ELF-1 (cell line): ENCODE results near the gene KDM5A.
"Not testable (repeated sequence)": the region's sequence is repeated elsewhere in the genome, so short reads cannot be mapped to it uniquely, and the experiment has no call there.

Source experiments
- DNase-seq: peaks from one replicate; pipeline ENCODE4 v3.0.0-alpha.2; 2016; ENCODE audit warnings: low read depth, low spot score

The KDM5A gene

DNA sequence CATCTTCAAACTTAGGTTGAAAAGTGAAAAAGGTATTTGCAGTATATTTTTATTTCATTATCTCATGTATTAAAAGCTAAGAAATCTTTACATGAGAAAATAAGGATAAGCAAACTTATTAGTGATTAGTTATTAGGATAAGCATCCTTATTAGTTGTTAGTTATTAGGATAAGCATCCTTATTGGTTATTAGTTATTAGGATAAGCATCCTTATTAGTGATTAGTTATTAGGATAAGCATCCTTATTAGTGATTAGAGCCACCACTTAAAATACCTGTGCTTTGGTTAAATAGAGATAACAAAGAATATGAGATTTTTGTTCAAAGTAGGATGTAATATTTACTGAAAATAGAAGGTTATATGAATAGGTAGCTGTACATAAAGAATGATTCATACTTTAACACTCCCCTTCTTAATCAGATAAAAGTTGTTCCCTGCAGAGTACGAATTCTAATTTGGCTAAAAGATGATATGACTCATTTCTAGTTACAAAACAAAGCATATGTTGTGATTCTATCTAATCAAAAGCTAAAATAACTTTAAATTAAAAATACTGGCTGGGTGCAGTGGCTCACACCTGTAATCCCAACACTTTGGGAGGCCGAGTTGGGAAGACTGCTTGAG is 56.4 kb downstream of the KDM5A start:
- no peak for DNase-seq

DNA sequence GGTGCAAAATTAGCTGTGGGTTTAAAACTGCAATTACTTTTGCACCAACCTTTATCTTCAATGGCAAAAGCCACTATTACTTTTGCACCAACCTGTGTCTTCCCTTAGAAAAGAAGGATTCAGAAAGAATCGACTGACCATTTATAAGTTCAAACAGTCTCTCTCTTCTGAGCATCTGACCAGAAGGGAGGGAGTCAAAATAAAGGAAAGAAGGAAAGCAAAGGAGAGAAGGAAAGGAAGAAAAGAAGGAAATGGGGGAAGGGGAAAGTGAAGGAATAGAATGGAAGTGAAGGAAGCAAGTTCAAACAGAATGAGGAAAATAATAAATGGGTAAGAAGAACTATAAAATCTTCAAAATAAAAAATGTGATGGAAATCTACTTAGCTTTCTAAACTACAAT is 57.8 kb downstream of the KDM5A start:
- DNase-seq: no peak

DNA sequence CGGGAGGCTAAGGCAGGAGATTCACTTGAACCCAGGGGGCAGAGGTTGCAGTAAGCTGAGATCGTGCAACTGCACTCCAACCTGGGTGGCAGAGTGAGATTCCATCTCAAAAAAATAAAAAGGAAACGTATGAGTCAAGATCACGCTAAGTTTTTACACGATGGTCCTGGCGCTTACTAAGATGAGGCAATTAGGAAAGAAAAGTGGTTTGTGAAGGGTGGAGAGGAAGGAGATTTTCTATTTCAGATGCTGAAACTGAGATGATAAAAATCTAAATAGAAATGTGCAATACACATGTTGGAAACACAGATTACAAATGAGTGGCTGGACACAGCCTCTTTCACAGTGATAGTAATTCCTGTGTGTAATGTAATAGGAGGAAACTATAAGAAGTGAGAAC is 63.2 kb downstream of the KDM5A start:
- no peak for DNase-seq

DNA sequence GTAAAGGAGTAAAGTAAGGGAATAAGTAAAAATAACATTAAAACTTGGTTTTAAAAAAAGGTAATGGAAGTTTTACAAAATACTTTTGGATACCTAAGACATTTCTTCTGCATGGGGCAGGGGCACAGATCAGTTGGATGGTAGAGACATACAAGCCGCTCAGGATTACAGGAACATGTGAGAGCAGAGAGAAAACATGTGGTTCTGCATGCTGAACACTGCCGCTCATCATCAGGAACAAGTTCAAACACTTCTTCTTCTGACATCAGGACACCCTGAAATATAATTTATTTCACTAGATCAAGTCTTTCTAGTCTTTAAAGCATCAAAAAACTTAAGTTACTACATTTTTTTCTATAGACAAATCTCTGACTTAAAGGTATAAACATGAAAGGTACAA is 65.6 kb downstream of the KDM5A start:
- no peak for DNase-seq

DNA sequence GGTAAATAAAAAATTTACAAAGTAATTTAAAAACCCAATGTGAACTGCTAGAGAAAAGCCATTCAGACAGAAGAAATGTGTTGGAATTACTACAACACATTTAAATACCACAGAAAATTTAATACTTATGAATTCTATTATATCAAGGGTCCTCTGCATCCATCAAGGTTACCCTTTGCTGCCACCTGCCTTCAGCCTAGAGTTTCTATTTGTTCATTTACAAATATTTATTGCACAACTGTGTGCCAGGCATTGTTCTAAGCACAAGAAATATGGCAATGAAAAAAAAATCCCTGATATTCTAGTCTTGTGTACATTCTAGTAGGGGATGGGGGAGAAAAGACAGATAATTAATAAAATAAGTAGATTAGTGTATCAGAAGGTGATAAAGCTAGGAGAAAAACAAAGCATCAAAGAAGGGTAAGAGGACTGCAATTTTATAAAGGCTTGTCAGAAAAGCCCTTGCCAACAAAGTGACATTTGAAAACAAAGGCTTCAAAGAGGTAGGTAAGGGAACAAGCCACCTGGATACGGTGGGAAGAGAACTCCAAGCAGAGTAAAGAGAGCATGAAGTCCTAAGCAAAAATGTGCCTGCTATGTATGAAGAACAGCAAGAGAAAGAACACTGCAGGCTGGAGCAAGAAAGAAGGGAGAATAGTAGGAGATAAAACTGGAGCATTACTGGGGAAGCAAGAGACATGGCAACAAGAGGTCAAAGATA is 67.4 kb downstream of the KDM5A start:
- DNase-seq: no peak

DNA sequence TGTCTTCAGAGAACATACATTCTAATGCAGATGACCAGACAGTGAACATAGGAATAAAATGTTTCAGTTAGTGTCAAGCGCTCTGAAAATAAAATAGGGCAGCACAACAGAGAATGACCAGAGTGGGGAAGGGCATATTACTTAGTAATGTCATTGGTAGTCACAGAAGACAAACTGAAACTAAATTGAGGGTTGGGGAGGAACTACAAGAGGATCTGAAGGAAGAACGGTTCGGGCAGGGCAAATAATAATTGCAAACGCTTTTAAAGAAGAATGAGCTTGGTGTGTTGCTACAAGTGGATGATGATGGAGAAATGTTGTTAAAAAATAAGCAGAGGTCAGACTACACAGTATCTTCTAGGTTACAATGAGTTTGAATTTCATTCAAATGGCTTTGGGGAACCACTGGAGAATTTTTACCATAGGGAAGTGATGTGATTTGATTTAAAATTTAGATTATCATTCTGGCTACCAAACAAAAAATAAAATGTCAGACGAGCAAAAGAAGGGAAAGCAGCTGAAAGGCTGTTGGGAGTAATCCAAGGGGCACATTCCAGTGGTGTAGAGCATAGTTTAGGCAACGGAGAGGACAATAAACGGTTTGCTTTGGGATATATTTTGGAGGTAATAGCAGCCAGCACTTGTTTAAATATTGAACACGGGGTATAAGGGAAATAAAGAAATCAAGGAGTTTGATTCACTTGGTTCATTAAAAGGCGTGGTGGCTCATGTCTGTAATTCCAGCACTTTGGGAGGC is 70.2 kb downstream of the KDM5A start:
- DNase-seq: no peak

DNA sequence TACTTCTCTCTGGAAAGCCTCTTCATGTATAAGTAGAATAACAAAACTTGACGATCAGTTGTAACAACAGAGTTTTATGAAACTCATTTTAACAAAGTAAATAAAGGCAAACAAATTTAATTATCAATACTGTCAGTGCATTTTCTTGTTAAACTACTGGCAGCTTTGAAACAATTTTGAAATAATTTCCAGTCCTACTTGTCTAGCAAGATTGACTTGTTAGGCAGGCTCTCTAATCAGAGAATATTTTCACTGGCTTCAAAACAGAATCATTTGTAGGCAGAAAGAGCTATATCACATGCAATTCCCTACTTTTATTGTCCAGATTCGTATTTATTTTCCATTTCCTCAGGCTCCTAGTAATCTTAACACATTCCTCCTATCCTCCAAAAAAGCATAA is 80.6 kb downstream of the KDM5A start:
- no peak for DNase-seq

DNA sequence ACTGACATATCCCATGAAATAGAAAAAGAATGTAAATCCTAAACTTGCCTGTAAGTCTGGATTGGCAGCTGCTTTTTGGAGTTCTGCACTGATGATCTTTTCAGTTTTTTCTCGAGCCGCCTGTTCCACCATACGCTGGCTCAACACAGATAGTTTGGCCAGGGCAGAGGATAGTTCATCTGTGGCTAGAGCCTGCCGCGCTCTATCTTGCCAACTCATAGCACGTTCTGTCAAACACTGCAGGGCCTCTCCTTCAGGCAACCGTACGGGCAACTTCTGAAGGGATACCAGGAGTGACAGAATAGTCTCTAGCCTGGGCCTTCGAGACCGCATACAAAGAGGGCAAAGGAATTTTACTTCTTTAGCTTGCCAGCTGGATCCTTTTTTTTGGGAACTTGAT is 81.7 kb downstream of the KDM5A start:
- no peak for DNase-seq

DNA sequence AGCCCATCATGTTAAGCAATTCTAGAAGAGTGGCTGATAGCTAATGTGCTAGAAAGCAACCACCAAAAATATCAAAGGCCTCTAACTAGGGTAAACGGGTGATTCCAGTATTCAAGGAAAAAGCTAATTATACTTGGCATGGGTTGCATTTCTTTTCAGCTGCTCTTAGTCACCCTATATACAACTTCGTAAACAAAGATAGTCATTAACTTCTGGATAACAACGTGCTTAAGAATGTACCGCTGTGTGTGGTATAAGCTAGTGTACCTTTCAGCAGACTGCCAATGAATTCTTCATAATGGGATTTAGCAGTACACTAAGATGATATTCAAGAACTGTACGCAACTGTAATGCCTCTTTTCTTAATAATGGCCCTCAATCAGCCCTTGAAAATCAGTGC is 84.3 kb downstream of the KDM5A start:
- DNase-seq: no peak

DNA sequence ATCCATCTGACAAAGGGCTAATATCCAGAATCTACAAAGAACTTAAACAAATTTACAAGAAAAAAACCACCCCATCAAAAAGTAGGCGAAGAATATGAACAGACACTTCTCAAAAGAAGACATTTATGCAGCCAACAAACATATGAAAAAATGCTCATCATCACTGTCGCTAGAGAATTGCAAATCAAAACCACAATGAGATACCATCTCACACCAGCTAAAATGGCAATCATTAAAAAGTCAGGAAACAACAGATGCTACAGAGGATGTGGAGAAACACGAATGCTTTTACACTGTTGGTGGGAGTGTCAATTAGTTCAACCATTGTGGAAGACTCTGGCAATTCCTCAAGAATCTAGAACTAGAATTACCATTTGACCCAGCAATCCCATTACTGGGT is 86.4 kb downstream of the KDM5A start:
- not testable (repeated sequence) for DNase-seq

DNA sequence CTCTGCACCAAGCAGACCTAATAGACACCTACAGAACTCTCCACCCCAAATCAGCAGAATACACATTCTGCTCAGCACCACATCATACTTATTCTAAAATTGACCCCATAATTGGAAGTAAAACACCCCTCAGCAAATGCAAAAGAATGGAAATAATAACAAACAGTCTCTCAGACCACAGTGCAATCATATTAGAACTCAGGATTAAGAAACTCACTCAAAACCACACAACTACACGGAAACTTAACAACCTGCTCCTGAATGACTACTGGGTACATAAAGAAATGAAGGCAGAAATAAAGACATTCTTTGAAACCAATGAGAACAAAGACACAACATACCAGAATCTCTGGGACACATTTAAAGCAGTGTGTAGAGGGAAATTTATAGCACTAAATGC is 89.0 kb downstream of the KDM5A start:
- not testable (repeated sequence) for DNase-seq

DNA sequence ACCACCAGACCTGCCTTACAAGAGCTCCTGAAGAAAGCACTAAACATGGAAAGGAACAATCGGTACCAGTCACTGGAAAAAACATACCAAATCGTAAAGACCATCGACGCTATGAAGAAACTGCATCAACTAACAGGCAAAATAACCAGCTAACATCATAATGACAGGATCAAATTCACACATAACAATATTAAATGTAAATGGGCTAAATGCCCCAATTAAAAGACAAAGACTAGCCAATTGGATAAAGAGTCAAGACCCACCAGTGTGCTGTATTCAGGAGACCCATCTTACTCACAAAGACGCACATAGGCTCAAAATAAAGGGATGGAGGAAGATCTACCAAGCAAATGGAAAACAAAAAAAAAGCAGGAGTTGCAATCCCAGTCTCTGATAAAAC is 89.6 kb downstream of the KDM5A start:
- not testable (repeated sequence) for DNase-seq

DNA sequence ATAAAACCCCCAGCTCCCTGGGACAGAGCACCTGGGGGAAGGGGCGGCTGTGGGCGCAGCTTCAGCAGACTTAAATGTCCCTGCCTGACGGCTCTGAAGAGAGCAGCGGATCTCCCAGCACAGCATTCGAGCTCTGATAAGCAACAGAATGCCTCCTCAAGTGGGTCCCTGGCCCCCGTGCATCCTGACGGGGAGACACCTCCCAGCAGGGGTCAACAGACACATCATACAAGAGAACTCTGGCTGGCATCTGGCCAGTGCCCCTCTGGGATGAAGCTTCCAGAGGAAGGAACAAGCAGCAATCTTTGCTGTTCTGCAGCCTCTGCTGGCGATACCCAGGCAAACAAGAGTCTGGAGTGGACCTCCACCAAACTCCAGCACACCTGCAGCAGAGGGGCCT is 91.1 kb downstream of the KDM5A start:
- DNase-seq: not testable (repeated sequence)

DNA sequence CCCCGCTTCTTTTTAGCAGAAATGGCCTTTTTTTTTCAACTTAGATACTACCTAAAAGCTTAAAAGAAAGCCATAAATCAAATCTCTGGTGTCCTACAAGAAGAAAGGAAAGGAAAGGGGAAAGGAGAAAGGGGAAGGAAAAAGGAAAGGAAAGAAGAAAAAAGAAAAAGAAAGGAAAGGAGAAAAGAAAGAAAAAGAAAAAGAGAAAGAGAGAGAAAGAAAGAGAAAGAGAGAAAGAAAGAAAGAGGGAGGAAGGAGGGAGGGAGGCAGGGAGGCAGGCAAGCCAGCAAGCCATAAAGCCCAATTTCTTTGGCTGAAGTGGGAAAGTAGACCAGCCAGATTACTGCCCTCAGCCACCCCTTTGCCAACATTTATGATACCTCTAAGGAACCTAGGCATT is 94.0 kb downstream of the KDM5A start:
- DNase-seq: no peak

DNA sequence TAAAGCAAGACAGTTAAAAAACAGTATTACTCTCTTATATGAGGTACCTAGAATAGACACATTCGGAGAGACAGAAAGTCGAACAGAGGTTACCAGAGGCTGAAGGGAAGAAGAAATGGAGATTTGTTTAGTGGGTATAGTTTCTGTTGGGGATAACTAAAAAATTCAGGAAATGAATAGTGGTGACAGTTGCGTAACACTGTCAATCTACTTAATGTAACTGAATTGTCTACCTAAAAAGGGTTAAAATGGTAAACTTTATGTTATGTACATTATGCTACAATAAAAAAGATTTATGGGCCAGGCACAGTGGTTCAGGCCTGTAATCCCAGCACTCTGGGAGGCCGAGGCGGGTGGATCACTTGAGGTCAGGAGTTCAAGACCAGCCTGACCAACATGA is 95.9 kb downstream of the KDM5A start:
- DNase-seq: no peak

DNA sequence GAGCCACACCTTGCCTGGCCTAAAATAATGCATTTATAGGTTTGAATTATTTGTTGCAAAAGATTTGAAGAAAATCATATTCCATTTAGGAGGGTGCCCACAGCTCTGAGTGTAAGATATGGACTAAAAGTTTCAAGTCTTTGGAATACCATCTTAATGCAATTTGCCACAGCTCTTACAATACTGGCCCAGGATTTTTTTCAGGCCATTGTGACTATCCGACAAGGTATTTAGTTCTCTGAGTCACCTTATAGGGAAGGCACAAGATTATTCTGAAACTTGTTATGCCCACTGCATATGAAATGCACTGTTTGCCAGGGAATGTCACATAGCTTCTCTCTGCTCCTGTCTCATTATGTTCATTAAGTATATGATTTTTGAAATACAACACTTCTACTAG is 96.9 kb downstream of the KDM5A start:
- no peak for DNase-seq

DNA sequence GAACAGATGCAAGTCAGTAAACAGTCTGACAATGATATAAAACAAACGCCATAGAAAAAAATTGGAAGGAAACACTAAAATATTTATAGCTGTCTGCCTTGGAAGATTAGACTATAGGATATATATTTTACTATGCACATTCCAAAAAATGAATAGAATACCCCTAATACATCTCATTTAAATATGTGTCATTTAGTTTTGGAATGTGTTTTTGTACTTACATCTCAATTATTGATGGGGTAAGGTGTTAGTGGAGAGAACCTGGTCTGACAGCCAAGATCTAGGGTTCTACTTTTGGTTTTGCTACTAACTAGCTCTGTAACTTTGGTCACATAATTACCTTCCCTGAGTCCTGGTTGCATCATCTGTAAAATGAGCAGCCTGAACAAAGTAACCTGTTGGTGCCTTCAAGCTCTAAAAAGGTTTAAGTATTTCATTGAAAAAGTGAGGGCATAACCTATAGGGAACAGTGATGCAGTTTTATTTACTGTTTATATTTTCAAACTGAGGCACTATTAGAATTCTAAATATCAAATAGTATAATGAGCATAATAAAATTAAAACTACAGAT is 97.9 kb downstream of the KDM5A start:
- no peak for DNase-seq

DNA sequence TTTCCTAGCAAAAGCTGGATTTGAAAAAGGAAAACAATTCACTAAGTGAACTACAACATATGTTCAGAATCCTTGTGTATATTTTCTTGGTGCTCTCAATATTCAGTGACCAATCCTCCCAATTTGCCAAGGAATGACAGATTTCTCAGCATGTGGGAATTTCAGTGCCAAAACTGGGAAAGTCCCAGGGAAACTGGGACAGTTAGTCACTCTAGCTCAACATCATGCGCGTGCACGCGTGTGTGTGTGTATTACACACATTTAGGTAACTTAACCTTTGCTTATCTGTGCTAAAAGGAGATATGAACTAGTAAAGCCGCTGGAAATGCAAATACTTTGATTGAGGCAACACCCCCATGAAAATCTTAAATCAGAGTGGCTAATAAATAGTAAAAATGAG is 100.4 kb downstream of the KDM5A start:
- DNase-seq: no peak

DNA sequence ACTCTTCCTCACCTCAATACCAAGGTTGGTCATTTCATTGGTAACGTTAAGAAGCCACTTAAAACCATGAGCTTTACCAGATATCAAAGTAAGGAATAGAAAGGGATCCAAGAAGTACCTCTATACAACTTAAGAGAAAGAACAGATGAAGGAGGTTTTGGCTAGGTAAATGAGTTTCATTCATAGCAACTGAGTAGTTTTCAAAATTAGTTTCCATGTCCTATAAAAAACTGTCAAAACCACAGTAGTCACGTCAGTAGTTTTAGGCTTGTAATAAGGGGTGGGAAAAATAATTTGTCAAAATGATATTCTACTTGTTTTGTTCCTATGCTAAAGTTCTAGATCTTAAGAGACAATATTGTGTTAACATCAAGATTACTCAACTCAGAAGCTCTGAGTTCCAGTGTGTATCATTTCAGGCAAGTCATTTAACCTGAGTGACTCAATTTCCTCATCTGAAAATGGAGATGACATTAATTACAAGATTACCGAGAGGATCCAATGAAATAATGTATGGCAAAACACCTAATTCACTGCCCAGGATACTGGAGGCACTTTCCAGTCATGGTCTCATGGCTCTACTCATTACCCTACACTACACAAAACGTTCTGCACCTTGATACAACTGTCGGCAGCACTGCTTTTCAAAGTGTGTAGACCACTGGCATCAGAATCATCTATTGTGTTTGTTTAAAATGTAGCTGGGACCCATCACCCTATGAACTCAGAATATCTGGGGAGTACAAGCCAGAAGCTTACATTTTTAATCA is 102.4 kb downstream of the KDM5A start:
- no peak for DNase-seq

DNA sequence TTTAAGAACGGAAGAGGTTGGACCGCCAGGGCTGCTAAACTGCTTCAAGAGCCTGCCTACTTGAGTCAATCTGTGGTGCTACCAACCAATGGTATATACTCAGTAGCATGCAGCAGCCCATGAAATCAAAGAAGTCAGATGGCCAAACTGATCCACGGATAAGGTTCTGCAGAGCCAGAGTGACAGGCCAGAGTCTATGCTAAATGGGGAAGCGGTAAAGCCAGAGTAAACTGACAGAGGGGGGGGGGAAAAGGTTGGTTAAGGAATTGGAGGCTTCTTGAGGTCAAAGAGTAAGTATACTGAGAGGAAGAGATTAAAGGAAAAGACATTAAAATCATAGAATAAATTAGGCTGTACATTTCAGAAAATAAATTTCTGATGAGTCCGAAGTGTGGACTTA is 111.1 kb downstream of the KDM5A start:
- DNase-seq: no peak

DNA sequence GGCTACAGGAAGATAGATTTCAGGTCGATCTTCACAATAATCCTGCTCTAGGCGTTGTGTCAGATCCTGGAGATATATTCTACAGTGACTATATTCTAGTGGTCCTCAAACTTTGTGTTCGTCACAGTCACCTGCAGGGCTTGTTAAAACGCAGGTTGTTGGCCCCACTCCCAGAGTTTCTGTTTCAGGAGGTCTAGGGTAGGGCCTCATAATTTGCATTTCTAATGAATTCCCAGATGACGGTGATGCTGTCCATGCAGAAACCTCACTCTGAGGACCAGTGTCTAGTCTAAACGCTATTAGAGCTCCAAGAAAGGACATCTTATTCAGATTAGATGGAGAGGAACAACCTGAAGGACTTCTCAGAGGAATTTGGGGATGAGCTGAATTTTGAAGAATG is 113.3 kb downstream of the KDM5A start:
- no peak for DNase-seq

DNA sequence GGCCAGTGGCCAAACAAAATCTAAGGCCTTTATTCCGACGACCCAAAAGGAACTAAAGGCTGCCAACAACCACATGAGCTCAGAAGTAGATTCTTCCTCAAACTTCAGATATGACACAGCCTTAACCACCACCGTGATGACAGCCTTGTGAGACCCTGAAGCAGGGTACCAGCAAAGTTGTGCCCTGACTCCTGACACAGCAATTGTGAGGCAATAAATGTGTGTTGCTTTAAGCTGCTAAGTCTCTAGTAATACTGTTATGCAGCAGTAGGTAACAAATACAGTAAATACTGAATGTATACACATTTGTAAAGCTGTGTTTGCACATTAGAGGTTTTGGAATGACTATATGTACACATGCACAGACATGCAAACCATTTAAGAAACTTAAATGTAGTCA is 115.7 kb downstream of the KDM5A start:
- DNase-seq: no peak
